Stomach smooth muscle (tissue), 2 donors: ENCODE results near the gene GNAI3.

Experiments
- H3K27ac ChIP-seq: one replicate; pipeline ENCODE4 v1.7.0; 2013; ENCODE audit warnings: mild to moderate bottlenecking, low read length, inconsistent platforms
- H3K27me3 ChIP-seq, 2 donors: one replicate each; pipeline ENCODE4 v1.7.0; 2013; ENCODE audit warnings: low read length in 2 of 2; ENCODE audit not compliant: insufficient read depth in 2 of 2, control insufficient read depth in 1 of 2
- H3K36me3 ChIP-seq, 2 donors: one replicate each; pipeline ENCODE4 v1.7.0; 2013; ENCODE audit warnings: low read length in 2 of 2; ENCODE audit not compliant: control insufficient read depth in 2 of 2, insufficient read depth in 2 of 2
- H3K4me1 ChIP-seq: one replicate; pipeline ENCODE4 v1.7.0; 2013; ENCODE audit warnings: low read length; ENCODE audit not compliant: control insufficient read depth, insufficient read depth
- H3K4me3 ChIP-seq, 2 donors: one replicate each; pipeline ENCODE4 v1.7.0; 2013; ENCODE audit warnings: low read length in 2 of 2
- H3K9ac ChIP-seq, 2 donors: one replicate each; pipeline ENCODE4 v1.7.0; 2013; ENCODE audit warnings: low read length in 2 of 2, mild to moderate bottlenecking in 1 of 2
- H3K9me3 ChIP-seq, 2 donors: one replicate each; pipeline ENCODE4 v1.7.0; 2013; ENCODE audit warnings: low read length in 2 of 2; ENCODE audit not compliant: control insufficient read depth in 2 of 2
- donor health status: healthy.
- donor health status: Pancreatic carcinoma.

The GNAI3 gene

GRCh38 chr1:109548321-109549267, at the start of gene GNAI3:
Gene GNAI3 (plus strand): TSS chr1:109548615. CDS start chr1:109548721, 106 bp downstream.
- Histone ChIP-seq H3K27me3 (no peaks in the 10 kb centered on the region), H3K36me3 (no peaks in the 10 kb centered on the region), H3K9ac (peak within 1 kb of the TSS; percentile 85 to 94), H3K27ac (peak within 1 kb of the TSS; percentile 95), H3K4me1 (peaks cover 10% of the 10 kb centered on the region), H3K4me3 (peak within 1 kb of the TSS; percentile 79 to 97), H3K9me3 (no peaks in the 10 kb centered on the region)

- no peaks in the 10 kb centered on the region for H3K9me3 ChIP-seq
- H3K4me3 ChIP-seq: no peak overlapping the region
- H3K9ac ChIP-seq: no peak overlapping the region
- H3K27me3 ChIP-seq: no peaks in the 10 kb centered on the region
- peaks cover 64% of the 10 kb centered on the region for H3K4me1 ChIP-seq
- H3K36me3 ChIP-seq: peaks cover 13 to 29% of the 10 kb centered on the region in 2 donors
- peak overlapping the region; percentile 58 for H3K27ac ChIP-seq
Observed at GRCh38 chr1:109499081-109499480, 49.3 kb upstream of the GNAI3 start.

GRCh38 chr1:109499661-109500536, 48.5 kb upstream of the GNAI3 start:
- H3K4me3 ChIP-seq: peak overlapping the region in 1 of 2 donors; percentile 52
- no peaks in the 10 kb centered on the region for H3K9me3 ChIP-seq
- peaks cover 61% of the 10 kb centered on the region for H3K4me1 ChIP-seq
- H3K9ac ChIP-seq: peak overlapping the region in 1 of 2 donors; percentile 55
- H3K27me3 ChIP-seq: no peaks in the 10 kb centered on the region
- peak overlapping the region; percentile 58 for H3K27ac ChIP-seq
- H3K36me3 ChIP-seq: peaks cover 13 to 29% of the 10 kb centered on the region in 2 donors

- peak overlapping the region in 1 of 2 donors; percentile 55 for H3K9ac ChIP-seq
- H3K9me3 ChIP-seq: no peaks in the 10 kb centered on the region
- H3K27me3 ChIP-seq: no peaks in the 10 kb centered on the region
- H3K4me3 ChIP-seq: peak overlapping the region in 1 of 2 donors; percentile 52
- peak overlapping the region; percentile 58 for H3K27ac ChIP-seq
- H3K4me1 ChIP-seq: peaks cover 52% of the 10 kb centered on the region
- peaks cover 13 to 27% of the 10 kb centered on the region in 2 donors for H3K36me3 ChIP-seq
Observed at GRCh38 chr1:109500941-109501381, 47.5 kb upstream of the GNAI3 start.

- peak overlapping the region in 1 of 2 donors; percentile 29 for H3K4me3 ChIP-seq
- peaks cover 58% of the 10 kb centered on the region for H3K4me1 ChIP-seq
- H3K27ac ChIP-seq: peak overlapping the region; percentile 58
- H3K27me3 ChIP-seq: no peaks in the 10 kb centered on the region
- peaks cover 4 to 21% of the 10 kb centered on the region in 2 donors for H3K36me3 ChIP-seq
- no peaks in the 10 kb centered on the region for H3K9me3 ChIP-seq
- no peak overlapping the region for H3K9ac ChIP-seq
Observed at GRCh38 chr1:109501644-109502363, 46.6 kb upstream of the GNAI3 start.

GRCh38 chr1:109502364-109502851, 46.0 kb upstream of the GNAI3 start:
- no peak overlapping the region for H3K9ac ChIP-seq
- H3K27me3 ChIP-seq: no peaks in the 10 kb centered on the region
- H3K36me3 ChIP-seq: peaks cover 3 to 14% of the 10 kb centered on the region in 2 donors
- H3K4me1 ChIP-seq: peaks cover 58% of the 10 kb centered on the region
- H3K4me3 ChIP-seq: no peak overlapping the region
- H3K9me3 ChIP-seq: no peaks in the 10 kb centered on the region
- peak overlapping the region; percentile 58 for H3K27ac ChIP-seq

GRCh38 chr1:109503935-109504334, 44.5 kb upstream of the GNAI3 start:
- no peaks in the 10 kb centered on the region for H3K27me3 ChIP-seq
- no peak overlapping the region for H3K27ac ChIP-seq
- H3K9me3 ChIP-seq: no peaks in the 10 kb centered on the region
- no peak overlapping the region for H3K4me3 ChIP-seq
- H3K36me3 ChIP-seq: peaks cover 9 to 13% of the 10 kb centered on the region in 2 donors
- H3K9ac ChIP-seq: peak overlapping the region in 1 of 2 donors; percentile 21
- H3K4me1 ChIP-seq: peaks cover 58% of the 10 kb centered on the region

- H3K36me3 ChIP-seq: peaks cover 9 to 13% of the 10 kb centered on the region in 2 donors
- peaks cover 54% of the 10 kb centered on the region for H3K4me1 ChIP-seq
- H3K27me3 ChIP-seq: no peaks in the 10 kb centered on the region
- H3K27ac ChIP-seq: no peak overlapping the region
- no peak overlapping the region for H3K9ac ChIP-seq
- H3K9me3 ChIP-seq: no peaks in the 10 kb centered on the region
- H3K4me3 ChIP-seq: no peak overlapping the region
Observed at GRCh38 chr1:109504974-109505373, 43.4 kb upstream of the GNAI3 start.

GRCh38 chr1:109508001-109508872, 40.2 kb upstream of the GNAI3 start:
- no peak overlapping the region for H3K27ac ChIP-seq
- peak overlapping the region; percentile 78 to 88 for H3K4me3 ChIP-seq
- peaks cover 32% of the 10 kb centered on the region for H3K4me1 ChIP-seq
- H3K27me3 ChIP-seq: no peaks in the 10 kb centered on the region
- H3K9ac ChIP-seq: no peak overlapping the region
- no peaks in the 10 kb centered on the region for H3K9me3 ChIP-seq
- H3K36me3 ChIP-seq: peaks cover 7 to 9% of the 10 kb centered on the region in 2 donors
